Measurements from ENCODE around the gene MALRD1. TPM values are rescaled to one million over a fixed set of nuclear protein-coding genes. Genes with fewer than 3 reads are reported as not detected.

Gene MALRD1
- total RNA-seq, 2 donors from 2014 or later: 0.84 to 2.2 TPM

- ATAC-seq (no peak), DNase-seq (no peak)
- intact Hi-C loops (cut with DNase I): no loop called here
These were observed 151.6 kb downstream of the MALRD1 start for GRCh38 chr10:19200211-19200610.

GRCh38 chr10:19204246-19204917 lies 155.8 kb downstream of the MALRD1 start:
- ATAC-seq (no peak), DNase-seq (no peak)
- intact Hi-C loops (cut with DNase I): no loop called here

- DNase-seq: no peak
- intact Hi-C loops (cut with DNase I): no loop called here
- ATAC-seq: no peak
These were observed 160.7 kb downstream of the MALRD1 start for GRCh38 chr10:19209319-19209718.

DNA sequence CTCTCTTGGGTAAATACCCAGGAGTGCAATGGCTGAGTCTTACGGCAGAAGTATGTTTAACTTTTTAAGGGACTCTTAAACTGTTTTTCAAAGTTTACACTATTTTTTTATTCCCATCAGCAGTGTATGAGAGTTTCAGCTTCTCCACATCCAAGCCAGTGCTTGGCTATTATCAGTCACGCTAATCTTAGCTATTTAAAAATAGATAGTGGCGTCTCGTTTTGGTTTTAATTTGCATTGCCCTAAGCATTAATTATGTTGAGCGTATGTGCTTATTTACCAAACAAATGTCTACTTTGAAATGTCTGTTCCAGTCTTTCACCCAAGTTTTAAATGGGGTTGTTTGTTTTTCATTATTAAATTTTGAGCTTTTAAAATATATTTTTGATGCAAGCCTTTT lies 164.0 kb downstream of the MALRD1 start:
- ATAC-seq (no peak), DNase-seq (no peak)

GRCh38 chr10:19221216-19221615 lies 172.6 kb downstream of the MALRD1 start:
- ATAC-seq (no peak), DNase-seq (no peak)
- intact Hi-C loops (cut with DNase I): no loop called here

More for the DNA sequence above, 164.0 kb downstream of the MALRD1 start:
- intact Hi-C loops (cut with DNase I): no loop called here

GRCh38 chr10:19226025-19226424 lies 177.4 kb downstream of the MALRD1 start:
- ATAC-seq (no peak), DNase-seq (no peak)
- intact Hi-C loops (cut with DNase I): no loop called here

DNA sequence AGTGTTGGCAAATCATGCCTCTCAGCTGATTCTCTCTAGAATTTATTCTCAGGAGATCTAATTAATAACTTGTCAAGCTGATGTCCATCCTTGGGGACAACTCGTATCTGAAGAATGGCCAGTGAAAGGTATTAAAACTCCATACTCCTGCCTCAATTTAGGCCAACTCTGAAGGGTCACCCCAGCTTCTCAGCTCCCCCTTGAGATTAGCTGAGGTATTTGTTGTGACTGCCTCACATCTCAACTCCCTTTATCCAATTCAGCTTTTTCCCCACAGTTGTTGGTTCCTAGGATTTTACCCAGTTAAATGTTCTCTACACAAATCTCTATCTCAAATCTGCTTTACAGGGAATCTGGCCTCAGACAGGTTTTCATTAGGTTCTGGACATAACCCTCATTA lies 182.4 kb downstream of the MALRD1 start:
- DNase-seq (no peak), ATAC-seq (no peak)
- intact Hi-C loops (cut with DNase I): no loop called here

- intact Hi-C loops (cut with DNase I): no loop called here
- ATAC-seq: no peak
These were observed 197.5 kb downstream of the MALRD1 start for GRCh38 chr10:19245889-19246752.

DNA sequence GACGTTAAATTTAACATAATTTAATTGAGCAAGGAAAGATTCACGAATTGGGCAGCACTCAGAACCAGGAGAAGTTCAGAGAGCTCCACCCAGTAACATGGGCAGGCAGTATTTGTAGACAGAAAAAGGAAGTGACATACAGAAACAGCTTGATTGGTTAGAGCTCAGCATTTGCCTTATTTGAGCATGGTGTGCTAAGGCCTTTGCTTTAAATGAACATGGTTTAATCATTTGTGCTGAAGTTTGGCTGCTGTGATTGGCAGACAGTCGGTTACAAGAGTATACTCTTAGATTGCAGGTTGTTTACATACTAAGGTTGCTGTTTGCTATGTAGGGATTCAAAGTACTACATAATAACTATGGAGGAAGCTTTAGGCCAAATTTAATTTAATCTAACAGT lies 199.2 kb downstream of the MALRD1 start:
- intact Hi-C loops (cut with DNase I): no loop called here
- DNase-seq (no peak), ATAC-seq (no peak)

More at GRCh38 chr10:19245889-19246752, 197.5 kb downstream of the MALRD1 start:
- DNase-seq: no peak

DNA sequence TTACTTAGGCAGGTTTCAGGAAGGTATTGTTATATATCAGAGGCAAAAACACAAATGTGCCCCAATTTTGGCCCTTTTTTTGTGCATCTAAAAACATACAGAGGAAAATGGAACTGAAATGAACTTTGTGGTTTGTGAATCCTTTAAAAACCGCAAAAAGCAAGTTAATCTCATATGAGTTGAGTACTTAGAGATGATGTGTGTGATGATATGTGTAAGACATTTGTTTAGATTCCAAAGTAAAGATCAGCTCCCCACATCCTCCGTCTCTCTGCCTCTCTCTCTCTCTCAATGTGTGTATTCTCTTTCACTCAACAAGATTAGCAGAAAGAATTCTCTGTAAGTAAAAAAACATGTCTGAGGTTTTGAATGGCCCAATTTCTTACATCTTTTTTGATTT lies 201.9 kb downstream of the MALRD1 start:
- ATAC-seq (no peak), DNase-seq (no peak)
- intact Hi-C loops (cut with DNase I): no loop called here

DNA sequence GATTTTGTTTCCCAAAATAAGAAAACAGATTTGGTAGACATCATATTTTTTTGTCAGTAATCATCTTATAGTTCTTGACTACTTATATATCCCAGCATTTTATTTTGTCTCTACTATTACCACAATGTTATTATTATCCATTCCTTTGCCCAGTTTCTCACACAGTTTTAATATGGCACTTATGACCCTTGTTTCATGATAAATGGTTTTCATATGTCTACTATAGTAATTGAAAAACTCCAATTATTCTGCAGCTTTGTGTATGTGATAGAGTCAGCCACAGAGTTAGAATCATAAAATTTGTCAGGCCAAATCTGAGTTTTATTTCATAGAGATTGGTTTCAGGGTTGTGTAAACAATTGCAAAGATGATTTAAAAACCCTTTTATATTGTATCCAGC lies 203.9 kb downstream of the MALRD1 start:
- intact Hi-C loops (cut with DNase I): no loop called here
- ATAC-seq (no peak), DNase-seq (no peak)

DNA sequence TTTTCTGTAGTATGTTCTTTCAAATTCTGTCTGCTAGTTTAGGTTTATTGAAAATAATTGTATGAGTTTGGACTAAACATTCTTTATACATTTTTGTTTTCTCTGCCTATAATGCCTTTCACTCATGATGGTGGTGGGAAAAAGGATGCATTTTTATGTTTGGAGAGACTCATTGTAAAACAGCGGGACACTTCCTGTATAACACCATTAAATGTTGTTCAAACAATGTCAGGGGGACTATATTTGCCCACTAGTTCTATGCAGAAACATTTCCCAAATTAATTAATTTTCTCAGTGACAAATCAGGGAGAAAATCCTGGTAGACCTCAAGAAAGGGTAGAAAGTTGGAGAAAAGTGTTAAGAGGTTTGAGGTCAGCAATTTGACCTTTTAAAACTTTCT lies 207.7 kb downstream of the MALRD1 start:
- intact Hi-C loops (cut with DNase I): no loop called here
- ATAC-seq (no peak), DNase-seq (no peak)

DNA sequence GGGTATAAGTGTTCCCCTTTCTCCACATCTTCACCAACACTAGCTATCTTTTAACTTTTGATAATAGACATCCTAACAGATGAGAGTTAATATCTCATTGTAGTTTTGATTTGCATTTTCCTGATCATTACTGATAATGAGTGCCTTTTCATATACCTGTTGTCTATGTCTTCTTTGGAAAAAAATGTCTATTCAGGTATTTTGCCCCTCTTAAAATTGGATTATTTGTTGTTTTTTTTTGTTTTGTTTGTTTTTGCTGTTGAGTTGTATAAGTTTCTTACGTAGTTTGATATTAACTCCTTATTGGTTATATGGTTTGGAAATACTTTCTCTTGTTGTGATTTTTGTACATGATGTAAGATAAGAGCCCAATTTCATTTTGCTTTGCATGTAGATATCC lies 214.7 kb downstream of the MALRD1 start:
- intact Hi-C loops (cut with DNase I): no loop called here
- no peak for DNase-seq

DNA sequence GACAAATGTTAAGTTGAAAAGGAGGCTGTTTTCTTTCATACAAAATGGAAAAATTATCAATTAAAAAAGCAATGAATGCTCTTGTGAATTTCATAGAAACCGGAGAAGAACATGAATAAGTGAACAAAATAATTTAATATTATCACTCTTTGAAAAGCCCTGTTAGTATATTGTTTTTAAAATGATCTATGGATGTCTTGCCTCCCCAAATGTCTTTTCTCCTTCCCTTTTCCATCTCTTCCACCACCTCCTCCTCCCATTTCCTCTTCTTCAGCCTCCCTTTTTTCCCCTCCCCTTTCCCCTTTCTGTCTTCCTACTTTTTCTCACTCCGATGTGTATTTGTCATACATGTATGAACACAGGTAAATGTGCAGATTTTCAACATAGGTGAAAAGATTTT lies 234.7 kb downstream of the MALRD1 start:
- ATAC-seq (no peak), DNase-seq (no peak)
- intact Hi-C loops (cut with DNase I): no loop called here

More for the DNA sequence above, 214.7 kb downstream of the MALRD1 start:
- ATAC-seq: no peak

- intact Hi-C loops (cut with DNase I): no loop called here
- ATAC-seq: no peak
- DNase-seq: no peak
These were observed 235.2 kb downstream of the MALRD1 start for GRCh38 chr10:19283786-19284185.

GRCh38 chr10:19290770-19291169 lies 242.2 kb downstream of the MALRD1 start:
- intact Hi-C loops (cut with DNase I): no loop called here
- no peak for ATAC-seq

DNA sequence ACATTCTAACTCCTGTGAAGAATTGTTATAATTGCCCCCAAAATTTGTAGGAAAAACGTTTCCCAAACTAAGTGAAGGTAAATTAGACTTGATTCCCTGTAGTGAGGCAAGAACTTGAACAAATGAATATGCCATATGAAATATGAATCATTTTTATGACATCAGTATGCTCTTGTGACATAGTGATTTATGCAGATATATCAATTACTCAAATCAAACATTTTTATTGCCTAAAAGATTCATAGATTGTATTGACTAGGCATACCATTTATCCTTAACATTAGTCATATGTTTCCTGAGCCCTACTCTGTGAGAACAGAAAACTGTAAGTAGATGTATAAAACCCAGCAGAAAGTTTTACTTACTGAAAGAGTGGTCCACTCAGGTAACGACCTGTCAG lies 245.6 kb downstream of the MALRD1 start:
- intact Hi-C loops (cut with DNase I): no loop called here
- DNase-seq (no peak), ATAC-seq (no peak)

More at GRCh38 chr10:19290770-19291169, 242.2 kb downstream of the MALRD1 start:
- DNase-seq: no peak

DNA sequence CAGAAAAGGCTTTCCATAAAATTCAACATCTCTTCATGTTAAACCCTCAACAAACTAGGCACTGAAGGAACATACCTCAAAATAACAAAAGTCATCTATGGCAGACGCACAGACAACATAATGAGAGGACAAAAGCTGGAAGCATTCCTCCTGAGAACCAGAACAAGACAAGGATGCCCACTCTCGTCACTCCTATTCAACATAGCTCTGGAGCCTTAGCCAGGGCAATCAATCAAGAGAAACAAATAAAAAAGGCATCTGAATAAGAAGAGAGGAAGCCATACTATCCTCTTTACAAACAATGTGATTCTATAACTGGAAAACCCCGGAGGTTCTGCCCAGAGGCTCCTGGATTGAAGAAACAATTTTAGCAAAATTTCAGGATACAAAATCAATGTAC lies 251.0 kb downstream of the MALRD1 start:
- intact Hi-C loops (cut with DNase I): no loop called here
- ATAC-seq (no peak), DNase-seq (no peak)

GRCh38 chr10:19302117-19302516 lies 253.5 kb downstream of the MALRD1 start:
- intact Hi-C loops (cut with DNase I): no loop called here
- DNase-seq (no peak), ATAC-seq (no peak)

- ATAC-seq (no peak), DNase-seq (no peak)
- intact Hi-C loops (cut with DNase I): no loop called here
These were observed 261.5 kb downstream of the MALRD1 start for GRCh38 chr10:19310066-19310465.

All from left cardiac atrium (tissue), 4 donors.